Sigmoid colon (tissue), 7 donors: ENCODE measurements around the gene LRP1B. TPM values are rescaled to one million over a fixed set of nuclear protein-coding genes. Genes with fewer than 3 reads are reported as not detected.

Experiments used
- DNase-seq: peaks from one replicate; pipeline ENCODE4 v3.0.0-alpha.2; 2019
- H3K27ac ChIP-seq, 4 donors: fragments of 200-600 bp; sonication (generic); one replicate each; pipeline ENCODE4 v1.5.1; 2016 to 2019; ENCODE audit warnings: mild to moderate bottlenecking in 1 of 4
- H3K27me3 ChIP-seq, 3 donors: fragments of 200-600 bp; sonication (generic); one replicate each; pipeline ENCODE4 v1.5.1; 2019; ENCODE audit warnings: mild to moderate bottlenecking in 1 of 3
- H3K36me3 ChIP-seq, 4 donors: fragments of 200-600 bp; sonication (generic); one replicate each; pipeline ENCODE4 v1.5.1; 2016 to 2019
- H3K4me1 ChIP-seq, 4 donors: fragments of 200-600 bp; sonication (generic); one replicate each; pipeline ENCODE4 v1.5.1; 2017 to 2019
- H3K4me3 ChIP-seq, 4 donors: fragments of 200-600 bp; sonication (generic); one replicate each; pipeline ENCODE4 v1.5.1; 2017 to 2019; ENCODE audit warnings: mild to moderate bottlenecking in 2 of 4, moderate library complexity in 1 of 4
- H3K9me3 ChIP-seq, 4 donors: fragments of 200-600 bp in 3 of 4; sonication (generic) in 3 of 4; one replicate each; pipeline versions ENCODE4 v1.5.1 to v1.6.1; 2013 to 2019
- CTCF ChIP-seq, 4 experiments: fragments of 450-650 bp in 3 of 4; fragments of 200-600 bp in 1 of 4; IDR thresholded peaks; one replicate each; pipeline ENCODE4 v1.5.1; 2016 to 2019; ENCODE audit warnings: antibody characterized with exemption in 4 of 4, mild to moderate bottlenecking in 3 of 4, moderate library complexity in 2 of 4
- EP300 ChIP-seq, 4 donors: sonication (generic); formaldehyde crosslinking; IDR thresholded peaks; one replicate each; pipeline ENCODE4 v1.6.1; 2017; ENCODE audit warnings: antibody characterized with exemption in 4 of 4
- POLR2A ChIP-seq, 2 donors: fragments of 450-650 bp; IDR thresholded peaks; one replicate each; pipeline ENCODE4 v1.6.1; 2016; ENCODE audit warnings: antibody characterized with exemption in 2 of 2, mild to moderate bottlenecking in 2 of 2, moderate library complexity in 2 of 2
- POLR2AphosphoS5 ChIP-seq, 4 donors: sonication (generic); formaldehyde crosslinking; IDR thresholded peaks; one replicate each; pipeline ENCODE4 v1.6.1; 2017; ENCODE audit warnings: antibody characterized with exemption in 4 of 4
- WGBS, 2 donors: extraction: QIAGEN DNeasy Blood & Tissue Kit; methylation state at CpG; one replicate each; pipeline ENCODE4 v1.1.7; 2013; 5-methylcytosine and 5-hydroxymethylcytosine counted together
- intact Hi-C: fragments of 100-400 bp; cut with DNase I; formaldehyde crosslinking; loops from one replicate; pipeline ENCODE4 v1.15.1; 2023
- polyA plus RNA-seq, 3 donors: library from polyadenylated mRNA; stranded (reverse); fragments of 200-250 nt; gene quantifications; one replicate each; pipeline ENCODE4 v1.2.3, GENCODE V29; 2013
- total RNA-seq, 4 donors: library from RNA; depleted of rRNA; stranded (reverse); fragments of >200 nt; gene quantifications; one replicate each; pipeline ENCODE4 v1.1.0, GENCODE V29; 2016
- donor health status: healthy with polysubstance abuse.
- donor health status: Bipolar disorder and iron deficiency.
- donor health status: healthy.

Gene LRP1B
- total and polyA plus RNA-seq, 7 donors, result 0.06 to 5.1 (median 2.0) TPM; not detected in 1

- no peaks in the 10 kb centered on the region for H3K27me3 ChIP-seq
- intact Hi-C loops, result no loop called here
- no peaks in the 10 kb centered on the region for H3K36me3 ChIP-seq
- no peak for DNase-seq
- WGBS, 2 donors, result 77 to 88% methylated on average over 2 of the region's 2 CpGs
- no peak for TF ChIP-seq POLR2AphosphoS5 (IDR thresholded peaks at IDR 0.05)
- no peak for TF ChIP-seq CTCF (IDR thresholded peaks at IDR 0.05)
- H3K4me1 ChIP-seq, result no peaks in the 10 kb centered on the region
- no peaks in the 10 kb centered on the region for H3K9me3 ChIP-seq
- H3K4me3 ChIP-seq, result no peak overlapping the region
- H3K27ac ChIP-seq, result no peak overlapping the region
Measured at GRCh38 chr2:140506606-140507005, 1624.2 kb downstream of the LRP1B start.

DNA sequence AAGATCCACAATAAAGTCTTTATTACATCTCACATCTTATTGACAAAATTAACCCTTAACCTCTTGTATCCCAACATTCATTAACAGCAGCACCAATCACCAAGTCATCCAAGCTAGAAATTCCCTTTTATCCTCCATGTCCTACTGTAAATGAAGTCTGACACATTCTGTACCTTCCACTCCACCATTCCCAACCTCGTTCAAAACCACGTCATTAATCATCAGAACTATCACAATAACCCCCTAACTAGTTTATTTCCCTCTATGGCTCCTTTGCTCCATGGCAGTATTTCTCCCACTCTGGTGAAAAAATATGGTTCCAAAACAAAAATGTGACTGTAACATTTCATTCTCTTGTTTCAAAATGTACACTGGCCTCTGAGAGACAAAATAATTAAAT lies 1626.2 kb downstream of the LRP1B start:
- H3K4me1 ChIP-seq, result no peaks in the 10 kb centered on the region
- TF ChIP-seq CTCF (IDR thresholded peaks at IDR 0.05) (no peak), POLR2A (IDR thresholded peaks at IDR 0.05) (no peak), POLR2AphosphoS5 (IDR thresholded peaks at IDR 0.05) (no peak)
- H3K9me3 ChIP-seq, result no peaks in the 10 kb centered on the region
- no peaks in the 10 kb centered on the region for H3K36me3 ChIP-seq
- WGBS, 2 donors, result 64 to 72% methylated on average over 2 of the region's 2 CpGs
- DNase-seq, result no peak
- no peak overlapping the region for H3K27ac ChIP-seq
- intact Hi-C loops, result no loop called here
- no peak overlapping the region for H3K4me3 ChIP-seq
- H3K27me3 ChIP-seq, result no peaks in the 10 kb centered on the region

DNA sequence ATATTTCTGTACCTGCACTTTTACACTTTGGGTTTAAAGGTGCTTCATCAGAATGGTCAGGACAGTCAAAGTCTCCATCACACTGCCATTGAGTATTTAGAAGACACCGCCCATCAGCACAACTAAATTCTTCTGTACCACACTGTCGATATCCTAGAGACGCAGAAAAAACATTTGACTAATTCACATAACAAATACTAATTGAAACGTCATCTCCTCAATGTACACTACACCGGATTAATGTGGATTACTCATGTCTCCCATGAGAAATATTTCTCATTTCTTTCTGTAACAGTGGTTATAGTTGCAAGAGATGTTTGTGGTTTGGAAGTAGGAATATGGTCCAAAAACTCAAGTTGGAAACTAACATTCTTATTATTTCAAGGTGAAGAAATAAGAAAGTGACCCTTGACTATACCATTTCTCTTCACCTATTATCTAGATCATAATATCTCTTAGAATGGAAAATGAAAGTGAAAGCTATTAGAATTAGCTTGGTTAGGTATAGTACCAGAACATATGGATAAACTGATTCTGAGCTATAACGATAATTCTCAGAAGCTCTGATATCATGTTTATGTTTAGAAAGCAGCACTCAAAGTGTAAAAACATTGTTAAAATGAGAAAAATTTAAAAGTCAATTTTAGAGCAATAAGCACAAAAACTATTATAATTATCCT lies 1627.7 kb downstream of the LRP1B start:
- TF ChIP-seq EP300 (IDR thresholded peaks at IDR 0.05) (no peak), POLR2AphosphoS5 (IDR thresholded peaks at IDR 0.05) (no peak), CTCF (IDR thresholded peaks at IDR 0.05) (no peak), POLR2A (IDR thresholded peaks at IDR 0.05) (no peak)
- WGBS, 2 donors, result 70 to 85% methylated on average over 6 of the region's 6 CpGs
- Histone ChIP-seq H3K4me3 (no peak overlapping the region), H3K9me3 (no peaks in the 10 kb centered on the region), H3K27ac (no peak overlapping the region), H3K36me3 (no peaks in the 10 kb centered on the region), H3K4me1 (no peaks in the 10 kb centered on the region), H3K27me3 (no peaks in the 10 kb centered on the region)
- no peak for DNase-seq
- intact Hi-C loops, result no loop called here

DNA sequence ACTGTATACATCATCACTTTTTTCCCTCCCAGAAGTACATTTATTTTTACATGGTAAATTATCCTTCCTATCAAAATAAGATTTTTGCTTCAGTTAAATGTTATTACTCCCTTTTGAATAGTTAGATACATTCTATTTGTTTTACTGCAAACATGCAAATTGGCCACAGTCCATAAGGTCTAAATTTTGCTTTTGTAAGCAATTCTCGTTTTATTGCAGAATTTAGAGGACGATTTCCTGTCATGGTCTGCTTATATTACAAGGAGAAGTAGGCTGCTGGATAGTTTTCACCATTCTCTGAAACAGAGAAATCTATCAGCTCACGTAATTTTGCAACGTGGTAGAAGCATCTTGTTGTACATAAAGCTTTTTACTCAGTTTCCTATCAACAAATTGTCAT lies 1632.5 kb downstream of the LRP1B start:
- Histone ChIP-seq H3K27me3 (no peaks in the 10 kb centered on the region), H3K27ac (no peak overlapping the region), H3K9me3 (no peaks in the 10 kb centered on the region), H3K4me3 (no peak overlapping the region), H3K36me3 (no peaks in the 10 kb centered on the region), H3K4me1 (no peaks in the 10 kb centered on the region)
- no peak for DNase-seq
- TF ChIP-seq POLR2AphosphoS5 (IDR thresholded peaks at IDR 0.05) (no peak), EP300 (IDR thresholded peaks at IDR 0.05) (no peak), CTCF (IDR thresholded peaks at IDR 0.05) (no peak), POLR2A (IDR thresholded peaks at IDR 0.05) (no peak)
- intact Hi-C loops, result no loop called here
- 27 to 47% methylated on average over 4 of the region's 4 CpGs for WGBS, 2 donors

DNA sequence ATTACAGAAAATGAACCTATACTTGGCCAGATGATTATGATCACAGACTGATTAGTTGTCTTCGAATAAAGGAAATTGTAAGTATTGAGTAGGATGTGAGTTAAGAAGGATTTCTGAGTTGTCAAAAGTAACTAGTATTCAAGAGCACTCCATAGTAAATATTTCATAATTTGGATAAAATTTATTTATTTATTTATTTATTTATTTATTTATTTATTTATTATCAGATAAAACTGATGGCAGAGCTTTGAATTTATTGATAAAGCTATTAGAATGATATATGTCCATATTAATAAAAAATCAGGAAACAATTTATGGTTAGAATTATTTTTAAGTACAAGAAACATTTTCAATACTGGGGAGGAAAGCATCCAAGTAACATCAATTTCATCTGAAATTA lies 1634.1 kb downstream of the LRP1B start:
- 91% methylated on average over 1 of the region's 1 CpG for WGBS, 2 donors
- TF ChIP-seq EP300 (IDR thresholded peaks at IDR 0.05) (no peak), POLR2A (IDR thresholded peaks at IDR 0.05) (no peak), CTCF (IDR thresholded peaks at IDR 0.05) (no peak), POLR2AphosphoS5 (IDR thresholded peaks at IDR 0.05) (no peak)

More for the DNA sequence above, 1634.1 kb downstream of the LRP1B start:
- Histone ChIP-seq H3K4me3 (no peak overlapping the region), H3K27ac (no peak overlapping the region), H3K36me3 (no peaks in the 10 kb centered on the region), H3K27me3 (no peaks in the 10 kb centered on the region), H3K4me1 (no peaks in the 10 kb centered on the region), H3K9me3 (no peaks in the 10 kb centered on the region)
- no peak for DNase-seq
- intact Hi-C loops, result no loop called here
